ENCODE results near the gene ZSCAN1. TPM values are rescaled to one million over a fixed set of nuclear protein-coding genes. Genes with fewer than 3 reads are reported as not detected.
A peak's percentile ranks its signal among the peaks of the same experiment; 100 is the strongest.

ZSCAN1 gene
- total RNA-seq, 2 experiments from 2014 or later = not detected

DNA sequence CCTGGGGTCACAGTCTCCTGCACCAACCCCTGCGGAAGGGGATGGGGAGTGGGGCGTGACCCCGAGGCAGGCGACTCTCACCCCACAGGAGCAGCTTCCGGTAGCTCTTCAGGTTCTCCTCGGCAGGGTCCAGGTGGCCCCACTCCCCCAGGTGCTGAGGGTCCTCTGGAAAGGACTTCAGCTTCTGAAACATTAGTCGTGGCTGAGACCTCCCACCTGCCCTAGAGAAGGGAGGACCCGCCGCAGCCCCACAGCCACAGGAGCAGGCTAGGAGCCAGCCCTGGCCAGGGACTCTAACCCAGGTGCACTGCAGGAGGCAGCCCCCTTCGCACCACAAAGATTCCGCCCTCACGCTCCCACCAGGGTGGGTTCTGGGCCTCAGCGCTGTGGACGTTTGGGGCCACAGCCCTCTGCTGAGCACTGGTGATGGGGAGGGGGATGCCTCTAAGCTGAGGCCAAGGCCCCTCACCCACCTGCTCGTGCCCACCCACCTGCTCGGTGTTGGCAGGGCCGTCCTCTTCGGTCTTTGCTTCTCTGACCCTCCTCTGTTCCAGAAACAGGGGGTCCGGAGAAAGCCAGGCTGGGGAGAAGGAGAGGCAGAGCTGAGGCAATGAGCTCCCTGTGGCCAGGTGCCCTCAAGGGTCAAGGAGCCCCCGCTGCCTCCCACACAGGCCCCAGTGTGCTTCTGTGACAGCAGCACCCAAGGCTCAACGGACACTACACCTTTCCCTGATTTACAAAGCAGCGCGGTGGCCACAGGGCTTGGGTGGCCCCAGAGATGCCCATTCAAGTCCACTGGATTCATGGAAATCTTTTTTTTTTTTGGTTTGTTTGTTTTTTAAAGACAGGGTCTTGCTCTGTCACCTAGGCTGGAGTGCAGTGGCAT lies 53.2 kb downstream of the ZSCAN1 start:
- Mint-ChIP-seq H3K4me1 (no peaks in the 10 kb centered on the region), H3K27ac (no peak overlapping the region), H3K27me3 (no peaks in the 10 kb centered on the region), H3K36me3 (ENCODE audit: low read depth) (peaks cover 59% of the 10 kb centered on the region), H3K9me3 (ENCODE audit: low read depth) (peaks cover 19% of the 10 kb centered on the region), H3K4me3 (no peak overlapping the region)
- no peak for ATAC-seq
- intact Hi-C loops (cut with DNase I, micrococcal nuclease) = no loop called here
- ChIA-PET CTCF (no interaction called here), POLR2A (no interaction called here)
- DNase-seq = no peak

DNA sequence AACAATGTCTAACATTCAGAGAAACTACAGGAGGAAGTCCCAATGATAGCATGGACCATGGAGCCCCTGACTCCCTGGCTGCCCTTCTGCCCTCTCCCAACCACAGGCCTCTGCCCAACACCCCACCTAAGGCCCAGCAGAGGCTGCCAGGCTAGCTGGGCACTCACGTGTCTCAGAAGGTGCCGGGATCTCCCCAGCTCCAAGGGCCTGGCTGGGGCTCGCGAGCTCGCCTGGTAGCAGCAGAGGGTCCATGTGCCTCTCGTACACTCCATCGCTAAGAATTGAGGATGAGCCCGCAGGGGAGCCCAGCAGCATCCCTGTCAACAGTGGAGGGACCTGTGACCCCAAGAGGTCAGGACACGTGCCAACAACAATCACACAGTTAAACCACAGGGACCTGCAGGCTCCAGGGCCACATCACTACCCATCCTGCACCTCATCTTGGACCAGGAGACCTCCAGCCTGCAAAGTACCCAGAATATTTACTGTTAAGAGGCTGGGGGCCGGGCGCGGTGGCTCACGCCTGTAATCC lies 54.8 kb downstream of the ZSCAN1 start:
- ChIA-PET POLR2A (no interaction called here), CTCF (no interaction called here)
- peaks cover 67% of the 10 kb centered on the region for H3K36me3 Mint-ChIP-seq (ENCODE audit: low read depth)
- no peak overlapping the region for H3K4me3 Mint-ChIP-seq
- intact Hi-C loops (cut with DNase I, micrococcal nuclease) = no loop called here
- no peak for DNase-seq
- no peaks in the 10 kb centered on the region for H3K27me3 Mint-ChIP-seq
- H3K4me1 Mint-ChIP-seq = no peaks in the 10 kb centered on the region
- no peak for ATAC-seq
- H3K9me3 Mint-ChIP-seq (ENCODE audit: low read depth) = peaks cover 18% of the 10 kb centered on the region
- no peak overlapping the region for H3K27ac Mint-ChIP-seq

DNA sequence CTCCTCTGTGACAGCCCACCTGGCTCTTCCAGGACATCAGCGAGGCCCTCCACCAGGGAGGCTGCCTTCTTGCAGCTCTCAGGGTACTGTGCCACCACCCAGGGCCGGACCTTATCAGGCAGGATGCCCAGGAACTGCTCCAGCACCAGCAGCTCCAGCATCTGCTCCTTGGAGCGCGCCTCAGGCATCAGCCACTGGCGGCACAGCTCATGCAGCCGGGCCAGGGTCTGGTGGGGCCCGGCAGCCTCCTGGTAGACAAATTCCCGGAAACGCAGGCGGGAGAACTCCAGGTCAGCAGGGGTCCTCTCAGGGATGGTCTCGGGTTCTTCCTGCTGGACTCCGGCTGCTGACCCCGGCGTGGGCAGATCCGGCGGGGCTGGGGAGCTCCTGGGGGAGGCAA lies 56.0 kb downstream of the ZSCAN1 start:
- no peak for DNase-seq
- ChIA-PET POLR2A (no interaction called here), CTCF (no interaction called here)
- no peaks in the 10 kb centered on the region for H3K27me3 Mint-ChIP-seq
- no peaks in the 10 kb centered on the region for H3K4me1 Mint-ChIP-seq
- peaks cover 10% of the 10 kb centered on the region for H3K9me3 Mint-ChIP-seq (ENCODE audit: low read depth)
- no peak for ATAC-seq
- no peak overlapping the region for H3K27ac Mint-ChIP-seq
- no peak overlapping the region for H3K4me3 Mint-ChIP-seq
- intact Hi-C loops (cut with DNase I, micrococcal nuclease) = no loop called here
- H3K36me3 Mint-ChIP-seq (ENCODE audit: low read depth) = peaks cover 61% of the 10 kb centered on the region

- H3K9me3 Mint-ChIP-seq (ENCODE audit: low read depth) = peaks cover 10% of the 10 kb centered on the region
- H3K4me3 Mint-ChIP-seq = no peak overlapping the region
- DNase-seq (no peak), ATAC-seq (no peak)
- intact Hi-C loops (cut with DNase I, micrococcal nuclease) = no loop called here
- H3K36me3 Mint-ChIP-seq (ENCODE audit: low read depth) = peaks cover 60% of the 10 kb centered on the region
- no peaks in the 10 kb centered on the region for H3K4me1 Mint-ChIP-seq
- ChIA-PET CTCF (interaction anchor here (0.6 to 0.7 kb wide), 2 partner anchors 69 to 115 kb away, joined by 3 read pairs; no protein-coding TSS in a partner anchor), POLR2A (no interaction called here)
- no peaks in the 10 kb centered on the region for H3K27me3 Mint-ChIP-seq
- H3K27ac Mint-ChIP-seq = no peak overlapping the region
These were observed 57.6 kb downstream of the ZSCAN1 start for GRCh38 chr19:58091251-58091995.

GRCh38 chr19:58093071-58093470 lies 59.2 kb downstream of the ZSCAN1 start:
- POLR2A ChIA-PET = no interaction called here
- peaks cover 17% of the 10 kb centered on the region for H3K9me3 Mint-ChIP-seq (ENCODE audit: low read depth)

GRCh38 chr19:58095328-58095727 lies 61.5 kb downstream of the ZSCAN1 start:
- Mint-ChIP-seq H3K4me3 (no peak overlapping the region), H3K27me3 (no peaks in the 10 kb centered on the region), H3K4me1 (peaks cover 13% of the 10 kb centered on the region), H3K36me3 (ENCODE audit: low read depth) (peaks cover 40% of the 10 kb centered on the region), H3K9me3 (ENCODE audit: low read depth) (peaks cover 21% of the 10 kb centered on the region), H3K27ac (no peak overlapping the region)
- CTCF ChIA-PET = no interaction called here
- no peak for DNase-seq
- no peak for ATAC-seq
- POLR2A ChIA-PET = interaction anchor here (0.6 kb wide), 1 partner anchor 351 kb away, joined by 4 read pairs; no protein-coding TSS in a partner anchor
- intact Hi-C loops (cut with DNase I, micrococcal nuclease) = loop anchor here (5.0 kb wide), 2 partner anchors 347 to 1693 kb away; partner anchors contain the start of genes ZNF132 (in 1 of the 2) and ZNF583 (in 1 of the 2)

More at GRCh38 chr19:58093071-58093470, 59.2 kb downstream of the ZSCAN1 start:
- no peak overlapping the region for H3K27ac Mint-ChIP-seq
- ATAC-seq (no peak), DNase-seq (no peak)
- H3K4me3 Mint-ChIP-seq = no peak overlapping the region
- CTCF ChIA-PET = interaction anchor here (1.0 kb wide), 1 partner anchor 11 kb away, joined by 3 read pairs; no protein-coding TSS in a partner anchor
- peaks cover 7% of the 10 kb centered on the region for H3K4me1 Mint-ChIP-seq
- H3K27me3 Mint-ChIP-seq = no peaks in the 10 kb centered on the region
- intact Hi-C loops (cut with DNase I, micrococcal nuclease) = no loop called here
- peaks cover 52% of the 10 kb centered on the region for H3K36me3 Mint-ChIP-seq (ENCODE audit: low read depth)

GRCh38 chr19:58096884-58097283 lies 63.1 kb downstream of the ZSCAN1 start:
- Mint-ChIP-seq H3K27ac (peak overlapping the region; percentile 55), H3K27me3 (no peaks in the 10 kb centered on the region), H3K4me3 (peak overlapping the region; percentile 82), H3K36me3 (ENCODE audit: low read depth) (peaks cover 37% of the 10 kb centered on the region), H3K4me1 (peaks cover 13% of the 10 kb centered on the region), H3K9me3 (ENCODE audit: low read depth) (peaks cover 18% of the 10 kb centered on the region)
- ChIA-PET POLR2A (no interaction called here), CTCF (no interaction called here)
- ATAC-seq = no peak
- no peak for DNase-seq
- intact Hi-C loops (cut with DNase I, micrococcal nuclease) = loop anchor here (5.0 kb wide), 2 partner anchors 345 to 1695 kb away; partner anchors contain the start of genes ZNF132 (in 1 of the 2) and ZNF583 (in 1 of the 2)

DNA sequence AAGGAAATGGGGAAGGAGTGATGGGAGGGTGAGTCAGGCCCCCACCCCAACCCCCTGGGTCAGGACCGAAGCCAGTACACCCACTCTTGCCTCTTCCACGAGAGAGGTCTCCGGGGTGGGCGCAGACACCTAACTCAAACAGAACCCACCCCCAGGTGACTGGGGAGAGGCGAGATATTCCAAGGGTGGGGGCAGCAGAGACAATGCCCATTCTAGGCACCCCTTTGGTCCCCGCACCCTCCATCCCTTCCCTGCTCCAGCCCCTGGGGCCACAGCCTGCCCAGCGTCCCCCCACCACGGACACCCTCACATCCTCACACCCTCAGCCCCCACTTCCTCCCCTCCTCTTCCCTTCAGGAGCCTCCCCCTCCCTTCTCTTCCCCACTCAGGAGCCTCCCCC lies 63.5 kb downstream of the ZSCAN1 start:
- ChIA-PET CTCF (no interaction called here), POLR2A (no interaction called here)
- Mint-ChIP-seq H3K9me3 (ENCODE audit: low read depth) (peaks cover 17% of the 10 kb centered on the region), H3K27ac (peak overlapping the region; percentile 55), H3K36me3 (ENCODE audit: low read depth) (peaks cover 34% of the 10 kb centered on the region), H3K27me3 (no peaks in the 10 kb centered on the region), H3K4me3 (peak overlapping the region; percentile 82), H3K4me1 (peaks cover 13% of the 10 kb centered on the region)
- no peak for DNase-seq
- ATAC-seq = no peak
- intact Hi-C loops (cut with DNase I, micrococcal nuclease) = loop anchor here (5.0 kb wide), 2 partner anchors 345 to 1695 kb away; partner anchors contain the start of genes ZNF132 (in 1 of the 2) and ZNF583 (in 1 of the 2)

DNA sequence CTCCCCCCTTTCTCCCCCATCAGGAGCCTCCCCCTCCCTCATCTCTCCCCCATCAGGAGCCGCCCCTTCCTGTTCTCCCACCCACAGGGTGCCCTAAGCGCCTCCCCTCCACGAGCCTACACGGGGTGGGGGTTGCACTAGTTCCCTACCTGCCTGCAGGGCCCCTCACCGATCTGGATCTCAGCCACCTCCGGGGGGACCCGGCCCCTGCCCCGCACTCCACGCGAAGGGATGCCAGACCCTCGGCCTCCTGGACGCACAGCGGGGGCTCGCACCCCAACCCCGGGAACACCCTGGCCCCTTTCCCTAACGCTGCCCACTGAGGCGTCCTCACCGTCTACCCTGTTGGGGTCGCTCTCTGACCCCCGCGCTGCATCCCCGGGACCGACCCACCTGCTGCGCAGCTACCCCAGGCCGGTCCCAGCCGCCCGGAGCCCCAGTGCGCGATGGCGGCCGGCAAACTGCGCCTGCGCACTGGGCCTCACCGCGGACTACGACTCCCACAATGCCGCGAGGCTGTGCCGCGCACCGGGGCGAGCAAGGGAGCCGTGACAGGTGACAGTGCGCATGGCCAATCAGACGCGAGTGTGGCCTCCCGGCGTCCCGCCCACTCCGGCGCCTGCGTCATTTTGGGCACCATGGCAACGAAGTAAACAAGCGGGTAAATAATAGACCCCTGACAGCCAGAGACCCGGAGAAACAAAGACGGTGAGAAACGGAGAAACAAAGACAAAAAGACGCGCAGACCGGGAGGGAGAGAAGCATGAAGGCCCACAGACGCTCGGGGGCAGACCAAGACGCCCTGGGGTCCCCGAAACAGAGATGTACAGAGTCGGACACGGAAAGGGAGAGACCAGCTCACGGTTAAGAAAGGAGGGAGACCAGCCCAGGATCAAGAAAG lies 64.2 kb downstream of the ZSCAN1 start, which contains the start of gene ZSCAN18:
TSS of gene ZSCAN18 (minus strand) at position 451 of the 901 bp plus-strand sequence. CDS start 7,964 bp downstream, outside the sequence.
- peaks cover 30% of the 10 kb centered on the region for H3K36me3 Mint-ChIP-seq (ENCODE audit: low read depth)
- peaks cover 13% of the 10 kb centered on the region for H3K4me1 Mint-ChIP-seq
- ChIA-PET POLR2A (no interaction called here), CTCF (no interaction called here)
- ATAC-seq = peak; percentile 99
- intact Hi-C loops (cut with DNase I, micrococcal nuclease) = loop anchor here (1.0 to 5.0 kb wide), 12 partner anchors 39 to 1696 kb away; partner anchors contain the start of genes TRAPPC2B (in 1 of the 2), ZNF132 (in 1 of the 2), ZNF135 (in 1 of the 2) and ZNF256 (in 1 of the 2)
- H3K9me3 Mint-ChIP-seq (ENCODE audit: low read depth) = peaks cover 21% of the 10 kb centered on the region
- peak within 1 kb of the TSS; percentile 82 for H3K4me3 Mint-ChIP-seq
- no peaks in the 10 kb centered on the region for H3K27me3 Mint-ChIP-seq
- DNase-seq = peak; percentile 97
- peak within 1 kb of the TSS; percentile 97 for H3K27ac Mint-ChIP-seq

DNA sequence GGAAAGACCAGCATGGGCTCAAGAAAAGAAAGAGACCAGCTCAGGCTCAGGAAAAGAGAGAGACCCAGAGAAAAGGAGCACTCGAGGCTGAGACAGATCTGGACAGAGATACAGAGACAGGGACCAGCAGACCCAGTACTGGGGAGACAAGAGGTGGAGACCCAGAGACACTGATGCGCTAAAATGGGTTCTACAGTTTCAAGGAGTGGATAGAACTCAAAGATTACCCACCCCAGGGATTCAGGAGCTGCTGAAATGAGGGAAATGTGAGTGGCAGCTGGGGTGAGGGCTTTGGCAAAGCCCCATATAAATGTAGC lies 64.8 kb downstream of the ZSCAN1 start:
- Mint-ChIP-seq H3K4me3 (peak overlapping the region; percentile 82), H3K9me3 (ENCODE audit: low read depth) (peaks cover 24% of the 10 kb centered on the region), H3K27ac (peak overlapping the region; percentile 97), H3K27me3 (no peaks in the 10 kb centered on the region), H3K36me3 (ENCODE audit: low read depth) (peaks cover 31% of the 10 kb centered on the region), H3K4me1 (peaks cover 13% of the 10 kb centered on the region)
- intact Hi-C loops (cut with DNase I, micrococcal nuclease) = loop anchor here (1.0 to 5.0 kb wide), 12 partner anchors 39 to 1696 kb away; partner anchors contain the start of genes TRAPPC2B (in 1 of the 2), ZNF132 (in 1 of the 2), ZNF135 (in 1 of the 2) and ZNF256 (in 1 of the 2)
- peak; percentile 3 for ATAC-seq
- DNase-seq = no peak
- ChIA-PET CTCF (no interaction called here), POLR2A (no interaction called here)

Data from activated CD4-positive, alpha-beta T cell treated with anti-CD3 and anti-CD28 coated beads for 36 hours (primary cell).